BLaER1 (cell line): Measurements from ENCODE around the gene MYL12A.
"Not testable (repeated sequence)": the region's sequence is repeated elsewhere in the genome, so short reads cannot be mapped to it uniquely, and the experiment has no call there.

Source experiments
- H3K27ac ChIP-seq: shearing (Covaris generic); formaldehyde crosslinking; 2 replicates; pipeline ENCODE4 v1.8.1; 2022
- H3K27me3 ChIP-seq: shearing (Covaris generic); formaldehyde crosslinking; 2 replicates; pipeline ENCODE4 v1.8.1; 2022
- H3K36me3 ChIP-seq: shearing (Covaris generic); formaldehyde crosslinking; 2 replicates; pipeline ENCODE4 v1.8.1; 2022
- H3K4me1 ChIP-seq: shearing (Covaris generic); formaldehyde crosslinking; 2 replicates; pipeline ENCODE4 v1.8.1; 2022
- H3K4me2 ChIP-seq: shearing (Covaris generic); formaldehyde crosslinking; 2 replicates; pipeline ENCODE4 v1.8.1; 2022
- H3K4me3 ChIP-seq: shearing (Covaris generic); formaldehyde crosslinking; 2 replicates; pipeline ENCODE4 v1.8.1; 2022
- H3K9ac ChIP-seq: shearing (Covaris generic); formaldehyde crosslinking; 2 replicates; pipeline ENCODE4 v1.8.1; 2022
- H3K9me3 ChIP-seq: shearing (Covaris generic); formaldehyde crosslinking; 2 replicates; pipeline ENCODE4 v1.8.1; 2022
- H4K20me1 ChIP-seq: shearing (Covaris generic); formaldehyde crosslinking; 2 replicates; pipeline ENCODE4 v1.8.1; 2022
- Cebpa-rat ChIP-seq: shearing (Covaris generic); IDR thresholded peaks from 2 replicates; pipeline ENCODE4 v1.8.1; 2022

Gene MYL12A

DNA sequence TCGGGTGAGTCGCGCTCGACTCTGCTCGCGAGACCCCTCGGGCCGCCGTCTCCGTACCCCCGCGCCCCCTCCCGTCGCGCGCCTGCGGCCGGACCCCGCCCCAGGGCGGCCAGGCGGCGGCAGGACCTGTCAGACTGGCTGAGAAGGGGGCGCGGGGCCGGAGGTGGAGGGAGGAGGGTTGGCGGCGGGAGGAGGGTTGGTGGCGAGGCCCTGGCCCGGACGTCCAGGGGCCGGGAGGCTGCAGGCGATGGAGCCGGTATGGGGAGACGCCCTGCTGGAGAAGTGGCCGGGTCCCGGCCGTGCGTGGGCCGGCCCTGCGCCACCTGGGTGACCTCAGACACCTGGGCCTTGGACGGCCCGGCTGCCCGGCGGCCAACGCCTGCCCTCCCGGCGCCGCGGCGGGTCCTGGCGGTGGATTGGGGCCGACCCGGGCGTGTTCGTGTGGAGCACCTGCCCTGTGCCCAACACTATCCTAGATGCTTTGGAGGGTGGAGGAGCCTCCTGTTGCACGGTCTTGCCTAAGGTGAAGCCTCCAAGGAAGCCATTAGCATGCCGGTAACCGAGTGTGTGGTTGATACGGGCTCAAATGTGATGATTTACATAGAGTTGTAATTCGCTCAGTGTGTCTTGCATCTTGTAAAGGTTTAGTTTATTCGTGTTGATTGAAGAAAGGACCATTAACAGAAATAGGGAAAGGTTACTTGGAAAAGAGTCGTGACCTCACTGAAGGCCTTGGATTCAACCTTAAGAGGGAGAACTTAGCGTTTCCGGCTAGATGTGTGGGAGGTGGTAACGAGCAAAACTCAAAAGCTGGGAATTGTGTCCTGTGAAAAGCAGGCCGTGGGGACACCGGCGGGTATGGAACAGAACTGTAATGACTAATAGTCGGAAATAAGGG, 14.9 kb downstream of the MYL12A start:
- no peaks in the 10 kb centered on the region for H3K9me3 ChIP-seq
- H4K20me1 ChIP-seq, result peaks cover 48% of the 10 kb centered on the region
- peak overlapping the region; percentile 82 for H3K4me2 ChIP-seq
- no peaks in the 10 kb centered on the region for H3K27me3 ChIP-seq
- peaks cover 77% of the 10 kb centered on the region for H3K4me1 ChIP-seq
- H3K9ac ChIP-seq, result peak overlapping the region; percentile 98
- peaks cover 20% of the 10 kb centered on the region for H3K36me3 ChIP-seq
- peak overlapping the region; percentile 92 for H3K4me3 ChIP-seq
- peak overlapping the region; percentile 99 for H3K27ac ChIP-seq
- TF ChIP-seq Cebpa-rat, result no peak

DNA sequence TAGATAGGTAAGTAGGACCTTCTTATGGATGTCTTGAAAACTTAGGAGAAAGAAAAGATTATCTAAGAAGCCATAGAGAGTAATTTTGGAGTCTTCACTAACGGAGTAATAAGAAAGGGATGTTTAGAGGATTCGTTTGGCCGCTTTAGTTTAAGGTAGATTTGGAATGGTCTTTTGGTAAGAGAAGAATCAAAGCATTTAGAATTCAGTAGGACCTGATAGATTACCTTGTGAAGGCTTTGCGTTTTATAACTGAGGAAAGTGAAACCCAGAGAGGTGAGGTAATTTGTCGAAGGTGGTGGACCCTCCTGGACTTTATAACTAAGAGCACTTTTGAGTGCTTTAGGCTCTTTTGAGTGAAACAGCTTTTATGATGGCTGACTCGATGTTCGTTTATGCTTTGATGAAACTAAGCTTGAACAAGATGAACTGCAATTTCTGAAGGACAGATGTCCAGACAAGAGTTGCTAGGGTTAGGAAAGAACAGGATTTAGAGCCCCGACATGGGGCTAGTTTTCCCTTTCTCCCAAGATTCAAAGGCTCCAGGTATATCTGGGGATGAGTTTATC, 15.6 kb downstream of the MYL12A start:
- Histone ChIP-seq H3K9ac (peak overlapping the region; percentile 98), H3K27me3 (no peaks in the 10 kb centered on the region), H3K4me2 (peak overlapping the region; percentile 82), H3K9me3 (no peaks in the 10 kb centered on the region), H3K36me3 (peaks cover 13% of the 10 kb centered on the region), H3K27ac (peak overlapping the region; percentile 99), H4K20me1 (peaks cover 55% of the 10 kb centered on the region), H3K4me3 (peak overlapping the region; percentile 92), H3K4me1 (peaks cover 77% of the 10 kb centered on the region)
- no peak for TF ChIP-seq Cebpa-rat

DNA sequence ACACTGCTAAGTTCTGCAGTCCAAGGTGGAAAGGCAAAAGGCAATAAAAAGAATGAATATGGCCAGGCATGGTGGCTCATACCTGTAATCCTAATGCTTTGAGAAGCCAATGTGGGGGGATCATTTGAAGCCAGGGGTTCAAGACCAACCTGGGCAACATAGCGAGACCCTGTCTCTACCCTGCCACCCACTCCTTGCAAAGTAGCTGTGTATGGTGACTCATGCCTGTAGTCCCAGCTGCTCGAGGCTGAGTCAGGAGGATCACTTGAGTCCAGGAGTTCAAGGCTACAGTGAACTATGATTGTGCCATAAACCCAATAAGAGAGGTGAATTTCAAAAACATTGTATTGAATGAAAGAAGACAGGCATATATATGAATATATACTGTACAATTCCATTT, 16.8 kb downstream of the MYL12A start:
- Histone ChIP-seq H3K4me2 (peak overlapping the region; percentile 82), H3K36me3 (peaks cover 4% of the 10 kb centered on the region; the same call in 1 of the 2 replicates), H3K27me3 (no peaks in the 10 kb centered on the region), H3K27ac (no peak overlapping the region), H3K4me3 (peak overlapping the region; percentile 92), H3K9ac (0 out of 2 replicates have a peak overlapping the region, but pooled peaks have one; percentile 98), H3K9me3 (no peaks in the 10 kb centered on the region), H4K20me1 (peaks cover 66% of the 10 kb centered on the region), H3K4me1 (peaks cover 77% of the 10 kb centered on the region)
- no peak for TF ChIP-seq Cebpa-rat

DNA sequence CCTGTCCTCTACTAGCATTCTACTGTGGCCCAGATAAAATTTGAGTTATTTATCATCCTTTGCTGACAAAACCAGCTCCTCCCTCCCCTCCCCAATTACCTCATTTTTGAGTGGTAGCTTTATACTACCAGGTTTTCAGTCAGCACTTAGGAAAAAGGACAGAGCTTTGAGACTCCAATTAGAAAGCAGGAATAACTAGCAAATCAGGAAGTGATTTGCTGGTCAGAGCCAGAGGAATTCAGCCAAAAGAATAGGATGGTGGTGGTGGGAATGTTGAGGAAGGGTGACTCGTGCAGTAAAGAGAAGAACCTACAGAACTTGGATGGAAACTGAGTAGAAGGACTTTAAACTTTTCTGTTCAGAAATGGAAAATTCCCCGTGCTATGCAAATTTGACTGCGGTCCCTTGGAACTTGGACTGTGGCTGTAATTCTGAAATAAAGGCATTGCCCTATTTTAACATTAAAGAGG, 18.0 kb downstream of the MYL12A start:
- no peak overlapping the region for H3K9ac ChIP-seq
- H3K4me1 ChIP-seq, result peaks cover 77% of the 10 kb centered on the region
- no peaks in the 10 kb centered on the region for H3K27me3 ChIP-seq
- H3K4me3 ChIP-seq, result no peak overlapping the region
- no peak overlapping the region; the same call in 1 of the 2 replicates for H3K27ac ChIP-seq
- no peaks in the 10 kb centered on the region for H3K9me3 ChIP-seq
- no peak for TF ChIP-seq Cebpa-rat
- peaks cover 79% of the 10 kb centered on the region for H4K20me1 ChIP-seq
- peak overlapping the region; percentile 82 for H3K4me2 ChIP-seq
- H3K36me3 ChIP-seq, result peaks cover 4% of the 10 kb centered on the region; the same call in 1 of the 2 replicates

GRCh38 chr18:3266062-3266608, 18.5 kb downstream of the MYL12A start:
- Histone ChIP-seq H3K4me2 (peak overlapping the region; percentile 82), H3K4me3 (no peak overlapping the region), H3K27ac (0 out of 2 replicates have a peak overlapping the region, but pooled peaks have one; percentile 20), H4K20me1 (peaks cover 84% of the 10 kb centered on the region), H3K9me3 (no peaks in the 10 kb centered on the region), H3K36me3 (peaks cover 4% of the 10 kb centered on the region; the same call in 1 of the 2 replicates), H3K27me3 (no peaks in the 10 kb centered on the region), H3K9ac (peak overlapping the region; percentile 4; the same call in 1 of the 2 replicates), H3K4me1 (peaks cover 78% of the 10 kb centered on the region)
- TF ChIP-seq Cebpa-rat, result no peak

GRCh38 chr18:3268306-3268705, 20.7 kb downstream of the MYL12A start:
- H3K4me3 ChIP-seq, result no peak overlapping the region
- H3K9me3 ChIP-seq, result no peaks in the 10 kb centered on the region
- no peak overlapping the region for H3K9ac ChIP-seq
- H3K27ac ChIP-seq, result no peak overlapping the region
- peaks cover 100% of the 10 kb centered on the region for H4K20me1 ChIP-seq
- H3K4me1 ChIP-seq, result peaks cover 85% of the 10 kb centered on the region
- H3K4me2 ChIP-seq, result peak overlapping the region; percentile 82
- TF ChIP-seq Cebpa-rat, result no peak
- H3K27me3 ChIP-seq, result no peaks in the 10 kb centered on the region
- peaks cover 17% of the 10 kb centered on the region for H3K36me3 ChIP-seq

- Histone ChIP-seq H3K27ac (no peak overlapping the region), H3K4me2 (peak overlapping the region; percentile 82), H4K20me1 (peaks cover 100% of the 10 kb centered on the region), H3K27me3 (no peaks in the 10 kb centered on the region), H3K4me1 (peaks cover 75% of the 10 kb centered on the region), H3K9me3 (no peaks in the 10 kb centered on the region), H3K36me3 (peaks cover 28% of the 10 kb centered on the region), H3K9ac (no peak overlapping the region), H3K4me3 (no peak overlapping the region)
- no peak for TF ChIP-seq Cebpa-rat
These were observed 21.8 kb downstream of the MYL12A start for GRCh38 chr18:3269241-3269913.

- TF ChIP-seq Cebpa-rat, result no peak
- no peaks in the 10 kb centered on the region for H3K9me3 ChIP-seq
- H3K9ac ChIP-seq, result no peak overlapping the region
- H3K4me2 ChIP-seq, result peak overlapping the region; percentile 82
- peaks cover 100% of the 10 kb centered on the region for H4K20me1 ChIP-seq
- H3K27me3 ChIP-seq, result no peaks in the 10 kb centered on the region
- peaks cover 33% of the 10 kb centered on the region for H3K36me3 ChIP-seq
- H3K4me1 ChIP-seq, result peaks cover 69% of the 10 kb centered on the region
- H3K4me3 ChIP-seq, result no peak overlapping the region
- no peak overlapping the region for H3K27ac ChIP-seq
These were observed 22.3 kb downstream of the MYL12A start for GRCh38 chr18:3269914-3270299.

DNA sequence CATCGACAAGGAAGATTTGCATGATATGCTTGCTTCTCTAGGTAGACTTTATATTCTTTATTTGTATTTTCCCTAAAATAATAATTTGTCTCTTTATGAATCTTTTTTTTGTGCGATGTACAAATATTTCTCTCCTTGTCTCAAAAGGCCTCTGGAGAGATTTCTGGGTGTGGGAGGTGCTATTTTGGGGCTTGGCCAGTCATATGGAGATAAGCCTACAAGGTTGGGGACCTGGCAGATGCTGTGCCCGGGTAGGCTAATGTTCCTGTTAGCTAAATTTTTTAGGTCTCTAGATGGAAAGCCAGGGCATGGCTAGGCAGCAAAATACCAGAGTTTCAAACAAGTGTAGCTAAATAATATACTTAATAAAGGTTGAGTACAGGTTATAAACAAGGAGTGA, 25.4 kb downstream of the MYL12A start:
- no peak for TF ChIP-seq Cebpa-rat
- Histone ChIP-seq H3K4me2 (no peak overlapping the region), H4K20me1 (peaks cover 83% of the 10 kb centered on the region), H3K9ac (no peak overlapping the region), H3K4me1 (peaks cover 48% of the 10 kb centered on the region), H3K4me3 (no peak overlapping the region), H3K27me3 (no peaks in the 10 kb centered on the region), H3K36me3 (peaks cover 58% of the 10 kb centered on the region), H3K9me3 (no peaks in the 10 kb centered on the region), H3K27ac (no peak overlapping the region)

DNA sequence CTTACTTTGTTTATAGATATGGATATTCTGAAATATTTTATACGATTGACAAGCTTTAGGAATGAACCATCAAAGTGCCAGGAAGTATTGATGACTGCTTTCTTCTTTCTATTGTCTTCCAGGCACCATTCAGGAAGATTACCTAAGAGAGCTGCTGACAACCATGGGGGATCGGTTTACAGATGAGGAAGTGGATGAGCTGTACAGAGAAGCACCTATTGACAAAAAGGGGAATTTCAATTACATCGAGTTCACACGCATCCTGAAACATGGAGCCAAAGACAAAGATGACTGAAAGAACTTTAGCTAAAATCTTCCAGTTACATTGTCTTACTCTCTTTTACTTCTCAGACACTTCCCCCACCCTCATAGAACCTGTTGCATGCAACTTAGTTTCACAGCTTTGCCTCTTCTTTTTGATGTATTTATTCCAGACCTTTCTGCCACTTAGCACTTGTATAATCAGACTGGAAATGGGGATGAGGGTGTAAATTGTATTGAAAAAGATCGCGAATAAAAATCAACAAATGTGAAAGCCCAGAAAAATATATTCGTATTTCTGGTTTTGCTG, 30.1 kb downstream of the MYL12A start:
- not testable (repeated sequence) for H3K27ac ChIP-seq, H3K9me3 ChIP-seq, H3K4me3 ChIP-seq, H3K27me3 ChIP-seq, H3K9ac ChIP-seq
- Histone ChIP-seq H3K36me3 (peaks cover 55% of the 10 kb centered on the region), H3K4me2 (peak overlapping the region; percentile 6; the same call in 1 of the 2 replicates), H3K4me1 (peaks cover 37% of the 10 kb centered on the region), H4K20me1 (peaks cover 42% of the 10 kb centered on the region)
